ENCODE measurements around the gene PAX5. TPM values are rescaled to one million over a fixed set of nuclear protein-coding genes. Genes with fewer than 3 reads are reported as not detected.

Gene PAX5
- total and polyA plus RNA-seq, 4 donors: 0.08 to 2.3 (median 0.40) TPM

DNA sequence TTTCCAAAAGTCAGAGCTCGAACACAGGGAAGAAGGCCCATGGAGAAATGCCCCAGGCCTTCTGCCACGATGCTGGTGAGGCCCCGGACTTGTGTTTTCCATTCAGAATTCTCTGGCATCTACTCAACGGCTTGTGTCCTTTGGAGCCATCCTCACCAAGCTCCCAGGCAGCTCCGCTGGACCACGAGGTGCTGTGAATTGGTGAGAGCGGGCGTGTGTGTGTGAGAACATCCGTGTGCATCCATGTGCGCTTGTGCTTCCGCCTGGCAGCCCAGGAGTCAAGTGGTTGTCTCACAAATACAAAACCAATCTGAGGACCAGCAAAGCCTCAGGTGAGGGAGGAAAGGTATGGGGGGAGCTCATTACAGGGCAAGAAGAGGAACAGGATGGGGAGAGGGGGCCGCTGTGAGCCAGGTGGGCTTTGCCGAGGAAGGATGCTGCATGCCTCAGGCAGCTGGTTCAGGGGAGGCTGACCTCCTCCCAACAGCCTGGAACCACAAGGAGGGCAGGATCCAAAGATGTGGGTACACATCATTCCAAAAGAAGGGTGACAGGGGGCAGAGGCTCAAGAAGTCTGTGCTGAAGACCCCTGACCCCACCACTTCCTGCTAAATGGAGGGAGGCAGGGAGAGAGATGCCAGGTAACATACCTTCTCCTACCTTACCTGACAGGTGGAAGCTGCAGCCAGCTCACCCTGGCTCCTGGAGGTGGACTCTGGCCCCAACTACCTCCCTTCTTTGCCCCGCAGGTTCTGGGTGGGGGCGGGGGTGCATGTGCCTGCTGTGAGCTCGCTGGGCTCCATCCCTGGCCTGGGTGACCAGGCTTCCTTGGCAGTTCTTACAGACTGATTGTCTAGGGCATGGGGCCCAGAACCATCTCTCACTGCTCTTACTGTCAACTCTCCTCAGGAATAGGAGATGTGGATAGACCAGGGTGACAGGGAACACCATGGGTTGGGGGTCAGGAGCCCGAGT lies 196.3 kb downstream of the PAX5 start:
- ATAC-seq (ENCODE audit: insufficient read depth, low FRiP score) (no peak), DNase-seq (no peak)
- 84 to 94% methylated on average over 17 of the region's 17 CpGs for WGBS, 2 donors
- H3K9ac ChIP-seq (ENCODE audit: insufficient read depth in 1 of 2, low read length in 2 of 2): no peak overlapping the region
- H3K27ac ChIP-seq (ENCODE audit: low read depth in 1 of 2, low read length in 1 of 2): no peak overlapping the region
- TF ChIP-seq, protein P1, sequence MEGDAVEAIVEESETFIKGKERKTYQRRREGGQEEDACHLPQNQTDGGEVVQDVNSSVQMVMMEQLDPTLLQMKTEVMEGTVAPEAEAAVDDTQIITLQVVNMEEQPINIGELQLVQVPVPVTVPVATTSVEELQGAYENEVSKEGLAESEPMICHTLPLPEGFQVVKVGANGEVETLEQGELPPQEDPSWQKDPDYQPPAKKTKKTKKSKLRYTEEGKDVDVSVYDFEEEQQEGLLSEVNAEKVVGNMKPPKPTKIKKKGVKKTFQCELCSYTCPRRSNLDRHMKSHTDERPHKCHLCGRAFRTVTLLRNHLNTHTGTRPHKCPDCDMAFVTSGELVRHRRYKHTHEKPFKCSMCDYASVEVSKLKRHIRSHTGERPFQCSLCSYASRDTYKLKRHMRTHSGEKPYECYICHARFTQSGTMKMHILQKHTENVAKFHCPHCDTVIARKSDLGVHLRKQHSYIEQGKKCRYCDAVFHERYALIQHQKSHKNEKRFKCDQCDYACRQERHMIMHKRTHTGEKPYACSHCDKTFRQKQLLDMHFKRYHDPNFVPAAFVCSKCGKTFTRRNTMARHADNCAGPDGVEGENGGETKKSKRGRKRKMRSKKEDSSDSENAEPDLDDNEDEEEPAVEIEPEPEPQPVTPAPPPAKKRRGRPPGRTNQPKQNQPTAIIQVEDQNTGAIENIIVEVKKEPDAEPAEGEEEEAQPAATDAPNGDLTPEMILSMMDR (IDR thresholded peaks at IDR 0.05; ENCODE audit: control extremely low read depth, extremely low read depth): no peak
- no peaks in the 10 kb centered on the region for H3K4me1 ChIP-seq (ENCODE audit: control insufficient read depth in 5 of 5, insufficient read depth in 5 of 5, low read length in 5 of 5)
- H3K9me3 ChIP-seq (ENCODE audit: control insufficient read depth in 4 of 4, insufficient read depth in 3 of 4, low read length in 3 of 4): peaks cover 0 to 3% (median 0%) of the 10 kb centered on the region in 4 donors
- H3K36me3 ChIP-seq (ENCODE audit: control insufficient read depth in 4 of 4, insufficient read depth in 4 of 4, low read length in 4 of 4): no peaks in the 10 kb centered on the region
- H3K27me3 ChIP-seq (ENCODE audit: control insufficient read depth in 3 of 3, insufficient read depth in 3 of 3, low read length in 2 of 3): peaks cover 0 to 1% (median 0%) of the 10 kb centered on the region in 3 donors
- no peak overlapping the region for H3K4me3 ChIP-seq

GRCh38 chr9:36836486-36836885 lies 197.6 kb downstream of the PAX5 start:
- TF ChIP-seq, protein P1 (IDR thresholded peaks at IDR 0.05; ENCODE audit: control extremely low read depth, extremely low read depth): no peak
- ATAC-seq (ENCODE audit: insufficient read depth, low FRiP score) (no peak), DNase-seq (no peak)
- H3K36me3 ChIP-seq (ENCODE audit: control insufficient read depth in 4 of 4, insufficient read depth in 4 of 4, low read length in 4 of 4): no peaks in the 10 kb centered on the region
- 74 to 80% methylated on average over 7 of the region's 7 CpGs for WGBS, 2 donors
- H3K4me1 ChIP-seq (ENCODE audit: control insufficient read depth in 5 of 5, insufficient read depth in 5 of 5, low read length in 5 of 5): no peaks in the 10 kb centered on the region
- H3K9me3 ChIP-seq (ENCODE audit: control insufficient read depth in 4 of 4, insufficient read depth in 3 of 4, low read length in 3 of 4): peaks cover 0 to 3% (median 0%) of the 10 kb centered on the region in 4 donors
- H3K27me3 ChIP-seq (ENCODE audit: control insufficient read depth in 3 of 3, insufficient read depth in 3 of 3, low read length in 2 of 3): no peaks in the 10 kb centered on the region
- no peak overlapping the region for H3K9ac ChIP-seq (ENCODE audit: insufficient read depth in 1 of 2, low read length in 2 of 2)
- no peak overlapping the region for H3K27ac ChIP-seq (ENCODE audit: low read depth in 1 of 2, low read length in 1 of 2)
- no peak overlapping the region for H3K4me3 ChIP-seq

- H3K27ac ChIP-seq (ENCODE audit: low read depth in 1 of 2, low read length in 1 of 2): no peak overlapping the region
- TF ChIP-seq, protein P1 (IDR thresholded peaks at IDR 0.05; ENCODE audit: control extremely low read depth, extremely low read depth): no peak
- no peak overlapping the region for H3K9ac ChIP-seq (ENCODE audit: insufficient read depth in 1 of 2, low read length in 2 of 2)
- ATAC-seq (ENCODE audit: insufficient read depth, low FRiP score) (no peak), DNase-seq (no peak)
- no peaks in the 10 kb centered on the region for H3K36me3 ChIP-seq (ENCODE audit: control insufficient read depth in 4 of 4, insufficient read depth in 4 of 4, low read length in 4 of 4)
- H3K4me1 ChIP-seq (ENCODE audit: control insufficient read depth in 5 of 5, insufficient read depth in 5 of 5, low read length in 5 of 5): no peaks in the 10 kb centered on the region
- no peak overlapping the region for H3K4me3 ChIP-seq
- H3K9me3 ChIP-seq (ENCODE audit: control insufficient read depth in 4 of 4, insufficient read depth in 3 of 4, low read length in 3 of 4): peaks cover 0 to 3% (median 0%) of the 10 kb centered on the region in 4 donors
- 72 to 75% methylated on average over 18 of the region's 18 CpGs for WGBS, 2 donors
- no peaks in the 10 kb centered on the region for H3K27me3 ChIP-seq (ENCODE audit: control insufficient read depth in 3 of 3, insufficient read depth in 3 of 3, low read length in 2 of 3)
Observed at GRCh38 chr9:36835271-36835996, 198.6 kb downstream of the PAX5 start.
